Esophagus muscularis mucosa (tissue), 4 donors: Measurements from ENCODE around the gene DLST.

Experiments
- EP300 ChIP-seq: sonication (generic); formaldehyde crosslinking; IDR thresholded peaks from one replicate; pipeline ENCODE4 v1.6.1; 2017; ENCODE audit warnings: antibody characterized with exemption
- POLR2A ChIP-seq: fragments of 450-650 bp; IDR thresholded peaks from one replicate; pipeline ENCODE4 v1.6.1; 2017; ENCODE audit warnings: antibody characterized with exemption, moderate library complexity, mild to moderate bottlenecking, low read depth
- POLR2AphosphoS5 ChIP-seq, 2 donors: sonication (generic); formaldehyde crosslinking; IDR thresholded peaks; one replicate each; pipeline ENCODE4 v1.6.1; 2017; ENCODE audit warnings: antibody characterized with exemption in 2 of 2
- TF ChIP-seq, protein P1 (sequence below), 3 experiments: fragments of 200-600 bp in 2 of 3; fragments of 450-650 bp in 1 of 3; sonication (generic) in 2 of 3; IDR thresholded peaks; one replicate each; pipeline ENCODE4 v1.5.1; 2017 to 2019; ENCODE audit warnings: antibody characterized with exemption in 3 of 3, mild to moderate bottlenecking in 2 of 3, moderate library complexity in 1 of 3

DNA sequence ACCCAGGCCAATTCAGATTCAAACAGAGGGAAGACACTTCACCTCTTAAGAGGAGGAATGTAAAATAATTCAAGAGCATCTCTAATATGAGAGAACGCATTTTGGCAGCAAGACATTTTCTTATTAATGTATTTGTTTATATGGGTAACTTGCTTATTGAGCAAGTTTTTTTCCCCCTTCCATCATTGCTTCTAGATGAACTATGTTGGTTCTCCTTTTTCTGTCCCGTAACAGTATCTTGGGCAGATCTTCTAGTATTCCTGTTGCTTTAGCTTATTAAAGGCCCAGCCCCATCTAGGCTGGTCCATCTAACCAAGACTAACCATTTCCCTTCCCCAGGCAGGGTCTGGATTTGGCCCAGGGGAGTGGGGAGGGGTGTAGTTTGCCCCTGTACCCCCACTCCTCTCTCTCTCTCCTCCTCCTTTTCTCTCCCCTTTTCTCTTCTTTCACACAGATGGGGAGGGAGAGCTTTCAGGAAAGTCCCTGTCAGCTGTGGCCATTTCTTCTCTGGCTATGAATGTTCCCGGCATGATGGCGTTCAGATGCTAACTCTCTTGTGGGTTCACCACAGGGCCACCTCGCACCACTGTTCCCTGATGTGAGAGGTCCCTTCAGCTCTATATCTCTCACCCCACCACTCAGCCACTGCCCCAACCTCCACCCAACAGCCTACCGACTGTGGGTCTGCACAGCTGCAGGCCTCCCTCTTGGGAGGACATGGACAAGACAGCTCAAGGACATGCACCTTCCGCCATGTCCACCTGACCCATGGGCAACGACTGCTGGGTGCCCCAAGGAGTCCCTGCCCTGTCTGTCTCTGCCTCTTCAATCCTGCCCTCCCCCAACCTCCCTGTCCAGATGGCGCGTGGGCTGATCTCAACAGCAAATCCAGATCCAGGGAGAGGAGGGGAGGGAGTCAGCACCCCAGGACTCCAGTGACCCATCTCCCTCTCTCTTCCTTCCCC, 57.1 kb downstream of the DLST start:
- TF ChIP-seq POLR2A (no peak), EP300 (no peak), POLR2AphosphoS5 (IDR thresholded peaks at IDR 0.05) (no peak)
- TF ChIP-seq, protein P1, sequence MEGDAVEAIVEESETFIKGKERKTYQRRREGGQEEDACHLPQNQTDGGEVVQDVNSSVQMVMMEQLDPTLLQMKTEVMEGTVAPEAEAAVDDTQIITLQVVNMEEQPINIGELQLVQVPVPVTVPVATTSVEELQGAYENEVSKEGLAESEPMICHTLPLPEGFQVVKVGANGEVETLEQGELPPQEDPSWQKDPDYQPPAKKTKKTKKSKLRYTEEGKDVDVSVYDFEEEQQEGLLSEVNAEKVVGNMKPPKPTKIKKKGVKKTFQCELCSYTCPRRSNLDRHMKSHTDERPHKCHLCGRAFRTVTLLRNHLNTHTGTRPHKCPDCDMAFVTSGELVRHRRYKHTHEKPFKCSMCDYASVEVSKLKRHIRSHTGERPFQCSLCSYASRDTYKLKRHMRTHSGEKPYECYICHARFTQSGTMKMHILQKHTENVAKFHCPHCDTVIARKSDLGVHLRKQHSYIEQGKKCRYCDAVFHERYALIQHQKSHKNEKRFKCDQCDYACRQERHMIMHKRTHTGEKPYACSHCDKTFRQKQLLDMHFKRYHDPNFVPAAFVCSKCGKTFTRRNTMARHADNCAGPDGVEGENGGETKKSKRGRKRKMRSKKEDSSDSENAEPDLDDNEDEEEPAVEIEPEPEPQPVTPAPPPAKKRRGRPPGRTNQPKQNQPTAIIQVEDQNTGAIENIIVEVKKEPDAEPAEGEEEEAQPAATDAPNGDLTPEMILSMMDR (IDR thresholded peaks at IDR 0.05), result no peak
